Stimulated activated CD4-positive, alpha-beta T cell treated with anti-CD3 and anti-CD28 coated beads, Interleukin-4, amount 100 ng/mL, for 24 hours (primary cell): ENCODE measurements around the gene RNMT.
"Not testable (repeated sequence)": the region's sequence is repeated elsewhere in the genome, so short reads cannot be mapped to it uniquely, and the experiment has no call there.

Experiments used
- DNase-seq: peaks from one replicate; pipeline ENCODE4 v3.0.0-alpha.2; 2020

RNMT gene

DNA sequence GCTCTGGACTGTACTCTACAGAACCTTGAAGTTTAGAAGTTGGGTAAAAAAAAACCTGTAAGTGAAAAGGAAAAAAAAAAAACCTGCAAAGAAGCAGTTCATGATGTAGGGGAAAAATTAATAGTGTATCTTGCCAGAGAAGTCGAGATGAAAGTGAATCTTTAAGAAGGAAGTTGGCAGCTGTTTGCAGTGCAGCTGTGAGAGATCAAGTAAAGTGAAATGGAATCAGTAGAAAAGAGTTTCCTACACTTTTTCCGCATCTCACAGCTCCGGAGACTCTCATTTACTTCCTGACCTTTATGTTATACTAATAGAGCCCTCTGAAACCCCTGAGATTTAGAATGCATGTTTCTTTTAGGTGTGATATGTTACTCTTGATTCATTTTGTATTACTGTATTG, 19.2 kb downstream of the RNMT start:
- no peak for DNase-seq

- DNase-seq: no peak
Observed at GRCh38 chr18:13746633-13747032, 20.2 kb downstream of the RNMT start.

- DNase-seq: not testable (repeated sequence)
Observed at GRCh38 chr18:13751599-13751998, 25.1 kb downstream of the RNMT start.

DNA sequence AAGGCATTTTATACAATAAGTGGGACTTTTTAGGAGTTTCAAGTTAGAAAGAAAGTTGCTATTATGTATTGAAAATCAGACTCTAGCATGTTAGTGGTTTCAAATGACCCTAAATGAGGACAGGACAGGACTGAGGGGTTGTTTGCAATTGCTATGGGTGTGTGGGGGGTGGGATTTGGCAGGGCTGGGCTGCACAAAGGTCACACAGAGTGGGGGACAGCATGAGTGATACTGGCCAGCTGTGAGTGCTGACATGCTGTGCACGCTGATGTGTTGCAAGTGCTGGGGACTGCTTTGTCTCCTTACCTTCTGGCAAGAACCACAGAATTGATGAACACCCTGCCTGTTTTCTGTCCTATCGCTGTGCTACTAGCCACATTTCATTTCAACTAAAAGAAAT, 29.8 kb downstream of the RNMT start:
- DNase-seq: no peak

DNA sequence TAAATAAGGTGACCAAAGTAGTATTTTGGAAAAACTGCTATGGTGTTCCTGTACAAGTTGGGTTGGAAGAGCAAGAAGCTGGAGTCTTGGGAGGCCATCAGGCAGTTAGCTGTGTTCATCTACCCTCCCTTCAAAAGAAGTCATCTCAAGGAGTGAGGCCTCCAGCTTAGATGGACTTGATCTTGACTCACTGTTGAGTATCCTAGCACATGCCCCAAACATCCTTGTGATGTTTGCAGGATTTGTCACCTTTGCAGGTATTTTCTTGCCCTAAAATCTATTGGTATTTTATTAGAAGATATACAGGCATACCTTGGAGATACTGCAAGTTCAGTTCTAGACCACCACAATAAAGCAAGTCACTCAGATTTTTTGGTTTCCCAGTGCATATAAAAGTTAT, 30.2 kb downstream of the RNMT start:
- no peak for DNase-seq

GRCh38 chr18:13758622-13759021, 32.1 kb downstream of the RNMT start:
- DNase-seq: no peak

DNA sequence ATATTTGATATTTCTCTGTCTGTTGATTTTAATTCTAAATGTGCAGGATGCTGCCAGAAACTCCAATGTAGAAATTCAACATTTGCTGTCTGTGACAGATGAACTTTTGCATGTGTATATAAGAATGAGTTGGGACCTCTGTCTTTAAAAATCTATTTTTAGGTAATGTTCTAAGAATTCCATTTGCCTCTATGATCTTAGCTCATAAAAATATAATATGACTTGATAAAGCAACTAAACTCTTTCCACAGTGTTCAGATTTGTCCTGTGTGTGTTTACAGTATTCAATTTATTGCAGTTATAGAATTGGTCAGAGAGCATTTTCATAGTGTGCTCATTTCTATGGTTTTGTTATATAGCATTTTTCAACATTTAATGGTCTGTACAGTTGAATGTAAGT, 33.6 kb downstream of the RNMT start:
- no peak for DNase-seq

GRCh38 chr18:13762690-13763439, 36.4 kb downstream of the RNMT start:
- DNase-seq: no peak

DNA sequence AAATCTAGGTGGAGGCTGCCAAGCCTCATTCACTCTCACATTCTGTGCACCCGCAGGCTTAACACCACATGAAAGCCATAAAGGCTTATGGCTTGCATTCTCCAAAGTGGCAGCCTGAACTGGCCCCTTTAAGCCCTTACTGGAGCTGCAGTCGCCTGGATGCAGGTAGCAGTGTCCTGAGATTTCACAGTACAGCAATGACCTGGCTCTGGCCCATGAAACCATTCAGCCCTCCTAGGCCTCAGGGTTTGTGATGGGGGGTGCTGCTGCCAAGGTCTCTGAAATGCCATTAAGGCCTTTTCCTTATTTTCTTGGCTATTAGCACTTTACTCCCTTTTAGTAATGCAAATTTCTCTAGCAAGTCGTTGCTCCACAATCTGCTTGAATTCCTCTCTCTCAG, 48.6 kb downstream of the RNMT start:
- DNase-seq: no peak

- no peak for DNase-seq
Observed at GRCh38 chr18:13791181-13791580, 64.7 kb downstream of the RNMT start.

DNA sequence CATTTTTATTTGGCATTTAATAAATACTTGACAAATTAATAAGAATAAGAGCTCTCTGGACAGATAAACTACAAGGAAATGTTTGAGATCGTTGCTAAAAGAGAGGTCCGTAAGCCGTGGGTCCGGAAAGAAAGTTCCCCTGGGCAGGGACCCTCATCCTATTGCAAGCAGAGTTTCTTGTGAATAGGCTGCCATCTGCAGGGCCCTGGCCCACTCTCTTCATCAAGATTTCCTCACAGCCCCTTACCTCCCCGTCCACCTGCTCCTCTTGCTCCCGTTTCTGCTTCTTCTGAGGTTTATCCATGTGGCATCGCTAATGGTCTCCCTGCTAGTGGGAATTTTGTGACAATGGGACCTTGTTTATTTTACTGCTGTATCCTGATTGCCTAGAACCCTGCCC, 67.3 kb downstream of the RNMT start:
- DNase-seq: no peak

GRCh38 chr18:13796515-13796914, 70.0 kb downstream of the RNMT start:
- DNase-seq: no peak

DNA sequence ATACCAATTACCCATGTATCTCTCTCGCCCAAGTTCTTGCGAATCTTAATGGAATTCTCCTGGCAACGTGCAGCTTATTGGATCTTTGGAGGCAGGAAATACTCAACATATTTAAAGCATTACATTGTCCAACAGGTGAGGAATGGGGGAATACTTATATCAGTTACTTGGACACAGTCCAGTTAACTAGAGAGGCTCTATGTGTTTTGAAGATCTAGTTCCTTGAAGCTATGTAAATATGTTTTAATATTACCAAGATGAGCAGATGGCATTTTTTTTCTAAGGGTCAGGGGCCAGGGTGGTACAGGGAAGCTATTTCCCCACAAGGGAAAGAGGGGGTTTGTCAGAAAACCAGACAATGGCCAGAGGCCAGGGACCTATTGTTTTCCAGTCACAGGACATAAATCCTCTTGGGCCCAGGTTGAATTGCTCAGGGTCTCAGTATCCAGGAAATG, 70.7 kb downstream of the RNMT start:
- DNase-seq: no peak

DNA sequence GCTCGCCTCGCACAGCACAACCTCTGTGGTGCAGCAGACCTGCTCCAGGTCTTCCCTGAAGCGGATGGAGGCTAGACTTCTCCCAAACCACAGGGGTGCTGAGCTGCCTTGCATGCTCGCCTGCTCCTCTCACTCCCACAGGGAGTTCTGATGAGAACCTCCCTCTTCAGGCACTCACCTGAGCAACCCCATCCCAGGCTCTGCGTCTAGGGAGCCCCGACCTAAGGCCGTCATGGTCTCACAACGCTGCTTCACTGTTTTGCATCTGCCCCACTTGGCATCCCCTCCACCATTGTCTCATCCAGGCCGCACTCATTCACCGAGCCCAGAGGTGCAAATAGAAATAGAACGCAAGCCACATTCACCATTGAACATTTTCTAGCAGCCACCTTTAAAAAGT, 72.9 kb downstream of the RNMT start:
- no peak for DNase-seq

GRCh38 chr18:13800505-13801259, 74.2 kb downstream of the RNMT start:
- peak; percentile 31 for DNase-seq

DNA sequence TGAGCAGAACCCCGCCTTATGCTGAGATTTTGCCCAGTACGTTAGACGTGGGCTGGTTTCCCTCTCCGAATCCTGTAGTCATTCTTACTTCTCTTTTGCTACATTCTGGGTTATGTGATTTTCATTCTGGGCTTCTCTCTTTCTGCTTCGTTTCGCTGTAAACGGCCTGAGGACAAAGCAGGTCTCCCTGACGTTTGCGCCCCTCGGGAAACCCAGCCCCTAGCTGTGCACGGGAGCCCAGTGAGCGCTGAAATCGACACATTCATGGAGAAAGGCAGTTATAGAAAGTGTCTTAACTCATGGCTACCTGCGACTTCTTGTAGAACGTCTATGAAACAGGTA, 74.8 kb downstream of the RNMT start:
- no peak for DNase-seq

GRCh38 chr18:13804305-13804704, 77.8 kb downstream of the RNMT start:
- no peak for DNase-seq

DNA sequence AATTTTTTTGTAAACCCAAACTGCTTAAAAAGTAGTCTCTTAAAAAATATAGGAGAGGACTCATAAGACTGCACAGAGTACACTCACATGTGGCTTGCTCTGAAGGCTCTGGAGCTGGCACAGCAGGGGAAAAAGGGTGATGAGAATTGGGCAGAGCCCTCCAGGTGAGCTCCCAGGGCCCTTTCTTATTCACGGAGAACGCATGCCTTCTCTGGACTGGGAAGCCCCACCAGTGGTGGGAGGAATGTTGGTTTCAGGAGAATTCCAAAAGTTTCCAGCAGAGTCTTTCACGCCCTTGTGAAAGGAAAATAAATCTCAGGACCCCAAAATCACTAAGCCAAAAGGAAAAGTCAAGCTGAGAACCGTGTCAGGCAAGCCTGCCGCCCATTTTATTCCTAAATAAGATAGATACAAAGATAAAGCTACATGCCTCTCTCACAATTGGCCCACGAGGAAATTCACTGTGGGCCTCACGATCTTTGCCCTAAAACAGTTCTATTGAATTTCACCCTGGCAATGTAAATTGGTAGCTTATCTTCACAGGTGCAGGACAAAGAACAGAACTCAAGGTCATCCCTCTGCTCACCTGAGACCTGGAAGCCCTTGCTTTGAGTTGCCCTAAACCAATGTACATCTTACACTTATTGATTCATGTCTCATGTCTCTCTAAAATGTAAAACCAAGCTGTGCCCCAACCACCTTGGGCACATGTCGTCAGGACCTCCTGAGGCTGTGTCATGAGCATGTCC, 82.0 kb downstream of the RNMT start:
- no peak for DNase-seq

DNA sequence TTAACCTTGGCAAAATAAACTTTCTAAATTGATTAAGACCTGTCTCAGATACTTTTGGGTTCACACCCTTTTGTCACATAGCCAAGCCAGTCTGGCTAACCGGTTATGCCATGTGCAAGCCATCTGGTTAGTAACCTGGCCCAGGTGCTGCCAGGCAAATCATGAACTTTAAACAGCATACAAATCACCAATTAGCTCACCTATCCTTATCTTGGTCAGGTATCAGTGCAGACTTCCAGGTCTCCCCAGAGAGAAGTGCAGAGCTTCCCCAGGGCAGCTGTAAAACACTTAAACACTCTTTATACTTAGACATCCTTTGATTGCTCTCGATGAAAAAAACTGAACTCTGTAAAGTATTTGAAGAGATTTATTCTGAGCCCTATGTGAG, 82.6 kb downstream of the RNMT start:
- DNase-seq: no peak

DNA sequence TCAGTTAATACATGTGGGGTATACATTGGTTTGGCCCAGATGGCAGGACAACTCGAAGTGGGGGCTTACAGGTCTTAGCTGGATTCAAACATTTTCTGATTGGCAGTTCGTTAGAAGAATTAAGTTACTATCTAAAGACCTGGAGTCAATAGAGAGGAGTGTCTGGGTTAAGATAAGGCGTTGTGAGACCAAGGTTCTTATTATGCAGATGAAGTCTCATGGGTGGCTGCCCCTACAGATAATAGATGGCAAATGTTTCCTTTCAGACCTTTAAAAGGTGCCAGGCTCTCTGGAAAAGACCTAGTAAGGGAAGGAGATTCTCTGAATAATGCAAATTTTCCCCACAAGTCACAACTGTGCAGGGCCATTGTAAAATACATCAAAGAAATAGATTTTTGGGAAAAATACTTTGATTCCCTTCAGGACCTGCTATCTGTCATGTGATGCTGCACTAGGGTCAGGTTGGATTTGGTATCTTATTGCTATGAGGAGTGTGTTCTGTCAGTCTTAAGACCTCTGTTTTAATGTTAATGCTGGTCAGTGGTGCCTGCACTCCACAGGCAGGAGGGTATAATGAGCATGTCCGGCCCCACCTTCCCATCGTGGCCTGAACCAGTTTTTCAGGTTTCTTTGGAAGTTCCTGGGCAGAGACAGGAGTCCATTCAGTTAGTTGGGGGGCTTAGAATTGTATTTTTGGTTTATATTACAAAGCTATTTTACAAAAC, 83.2 kb downstream of the RNMT start:
- no peak for DNase-seq

GRCh38 chr18:13810950-13811485, 84.5 kb downstream of the RNMT start:
- DNase-seq: no peak

- DNase-seq: no peak
Observed at GRCh38 chr18:13811993-13812392, 85.5 kb downstream of the RNMT start.

DNA sequence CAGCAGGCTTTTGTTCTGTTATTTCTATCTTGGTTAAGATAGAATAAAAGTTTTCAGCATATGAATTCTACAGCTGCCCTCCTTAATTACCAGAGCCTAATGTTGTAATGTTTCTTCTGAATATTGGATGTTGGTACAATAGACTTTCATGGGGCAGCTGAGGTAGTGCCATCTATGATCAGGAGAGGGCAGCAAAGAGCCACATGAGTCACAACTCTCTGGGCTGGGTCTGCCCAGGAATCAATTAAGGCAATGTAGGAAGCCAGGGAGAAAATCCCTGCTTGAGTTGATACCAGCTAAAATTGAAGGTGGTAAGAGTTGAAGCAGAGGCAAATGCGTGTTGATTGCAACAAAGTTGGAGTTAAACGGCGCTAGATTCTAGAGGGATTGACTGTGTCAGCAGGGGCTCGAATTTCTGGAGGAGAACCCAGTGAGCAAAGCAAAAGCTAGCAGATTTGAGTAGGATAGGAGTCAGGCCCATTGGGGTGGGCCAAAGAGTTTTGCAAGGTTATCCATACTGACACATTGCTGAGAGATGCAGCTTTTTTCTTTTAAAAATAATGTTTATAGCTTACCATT, 86.9 kb downstream of the RNMT start:
- DNase-seq: peak; percentile 66
